ENCODE results near the gene MTUS2.
A peak's percentile ranks its signal among the peaks of the same experiment; 100 is the strongest.

The MTUS2 gene

GRCh38 chr13:28820099-28821051 is at the start of gene MTUS2:
Gene MTUS2 (plus strand): TSS chr13:28820339.
- no peak for DNase-seq (ENCODE audit: low spot score)

DNA sequence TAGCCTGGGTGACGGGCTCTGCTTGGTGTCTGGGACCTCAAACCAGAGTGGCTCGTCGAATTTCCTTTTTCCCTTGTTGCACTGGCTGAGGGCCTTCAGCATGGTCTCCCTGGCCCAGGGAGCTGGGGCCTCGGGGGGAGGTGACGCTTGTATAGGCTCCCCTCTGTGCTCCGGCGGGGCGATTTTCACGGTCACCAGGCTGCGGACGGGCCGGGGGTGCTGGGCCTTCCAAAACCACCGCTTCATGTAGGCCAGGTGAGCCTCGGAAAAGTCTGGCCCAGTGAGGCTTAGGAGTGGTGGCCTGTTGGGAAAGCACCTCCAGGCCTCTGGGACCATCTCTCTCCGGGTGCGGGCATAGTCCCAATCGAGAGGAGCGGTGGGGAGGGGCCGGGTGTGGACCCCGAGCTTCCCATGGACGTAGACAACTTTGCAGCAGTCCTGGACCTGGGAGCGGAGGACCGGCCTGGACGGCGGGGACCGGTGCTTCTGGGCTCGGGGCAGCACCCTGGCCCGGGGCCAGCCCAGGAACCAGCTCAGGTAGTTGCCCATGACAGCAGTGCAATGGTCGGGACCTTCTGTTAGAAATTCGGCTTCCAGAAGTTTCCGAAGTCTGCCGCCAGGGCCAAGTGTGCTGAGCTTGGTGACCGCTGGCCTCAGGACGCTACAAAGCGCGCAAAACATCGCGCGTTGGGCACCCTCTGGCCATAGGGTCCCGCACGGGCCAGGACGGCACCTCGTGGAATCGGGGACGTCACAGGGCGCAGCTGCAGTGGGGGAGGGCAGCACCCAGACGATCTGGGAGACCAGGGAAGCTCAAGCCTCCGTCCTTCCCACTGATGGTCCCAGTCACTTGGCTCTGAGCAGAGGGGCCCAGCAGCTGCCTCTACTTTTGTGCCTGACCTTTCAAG is 41.6 kb upstream of the MTUS2 start:
- no peak for DNase-seq (ENCODE audit: low spot score)

GRCh38 chr13:28792992-28793391 is 27.1 kb upstream of the MTUS2 start:
- no peak for DNase-seq (ENCODE audit: low spot score)

DNA sequence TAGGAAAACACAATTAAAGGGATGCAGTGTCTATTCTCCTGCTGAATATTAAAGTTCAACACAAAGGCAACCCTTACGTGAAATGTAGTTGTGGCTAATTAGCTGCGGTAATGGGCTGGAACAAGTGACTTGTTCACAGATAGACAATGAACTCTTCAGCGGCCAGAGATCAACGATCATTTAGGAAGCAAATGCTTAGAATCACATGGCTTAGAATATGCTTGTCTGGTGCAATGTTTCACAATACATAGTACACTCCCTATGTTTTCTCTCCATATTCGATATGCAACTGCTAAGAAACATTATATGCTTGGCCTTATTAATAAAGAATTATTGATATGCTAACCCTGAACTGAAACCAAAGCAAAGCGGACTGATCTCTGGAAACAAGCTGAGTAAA is 25.7 kb upstream of the MTUS2 start:
- DNase-seq (ENCODE audit: low spot score), result no peak

- DNase-seq (ENCODE audit: low spot score), result no peak
Measured at GRCh38 chr13:28796938-28797257, 23.2 kb upstream of the MTUS2 start.

GRCh38 chr13:28805193-28805819 is 14.8 kb upstream of the MTUS2 start:
- peak; percentile 23 for DNase-seq (ENCODE audit: low spot score)

DNA sequence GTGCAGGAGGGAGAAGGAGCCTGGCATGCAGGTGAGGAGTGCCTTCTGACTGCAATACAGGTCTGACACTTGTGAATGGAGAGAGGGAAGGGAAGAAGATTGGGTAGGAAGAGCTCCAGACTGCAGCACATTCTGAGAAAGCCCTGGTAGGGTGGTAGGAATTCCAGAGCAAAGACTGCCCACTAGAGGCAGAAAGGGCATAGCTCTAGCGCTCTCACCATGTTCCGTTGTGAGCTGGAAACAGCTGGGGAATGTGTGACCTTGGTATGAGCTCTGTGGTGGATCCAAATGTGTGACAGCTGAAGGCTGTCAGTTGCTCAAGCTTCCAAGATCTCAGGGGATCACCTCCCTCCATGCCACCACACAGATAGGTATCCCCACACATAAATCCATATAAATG is 2.9 kb upstream of the MTUS2 start:
- DNase-seq (ENCODE audit: low spot score), result no peak

DNA sequence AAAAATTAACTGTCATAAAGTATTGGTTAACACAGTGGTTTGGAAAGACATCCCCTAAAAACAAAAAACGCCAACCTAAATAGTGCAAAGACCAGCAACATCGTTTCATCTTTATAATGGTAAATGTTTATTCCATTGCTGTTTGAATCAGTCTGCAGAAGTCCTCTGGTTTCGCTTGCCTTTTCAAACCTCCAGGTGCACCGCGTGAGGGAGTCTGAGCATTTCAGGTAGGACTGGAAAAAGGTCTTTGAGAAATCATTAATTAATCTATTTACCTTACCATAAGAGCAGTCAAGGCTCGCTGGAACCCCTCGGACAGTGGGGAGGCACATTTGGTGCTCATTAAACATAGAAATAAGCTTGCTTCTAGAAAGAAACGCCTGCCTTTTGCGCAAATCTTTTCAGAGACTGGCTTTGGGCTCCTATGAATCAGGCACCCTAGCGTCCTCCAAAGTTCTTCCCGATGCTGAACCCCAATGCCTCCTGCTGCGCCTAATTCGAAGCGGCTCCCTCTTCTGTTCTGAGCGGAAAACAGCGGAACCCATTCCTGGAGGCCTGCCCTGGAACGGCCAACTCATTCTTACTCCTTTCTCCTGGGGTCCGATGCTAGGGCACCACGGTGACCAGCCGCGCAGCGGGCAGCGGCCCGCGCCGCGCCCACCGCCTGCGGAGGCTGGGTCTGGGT is 951 bp upstream of the MTUS2 start:
- DNase-seq (ENCODE audit: low spot score), result no peak

GRCh38 chr13:28819735-28820098 is 422 bp upstream of the MTUS2 start:
- DNase-seq (ENCODE audit: low spot score), result no peak

- no peak for DNase-seq (ENCODE audit: low spot score)
Measured at GRCh38 chr13:28822151-28822550, 2.0 kb downstream of the MTUS2 start.

- DNase-seq (ENCODE audit: low spot score), result no peak
Measured at GRCh38 chr13:28822801-28823200, 2.7 kb downstream of the MTUS2 start.

- no peak for DNase-seq (ENCODE audit: low spot score)
Measured at GRCh38 chr13:28825379-28825778, 5.2 kb downstream of the MTUS2 start.

- DNase-seq (ENCODE audit: low spot score), result no peak
Measured at GRCh38 chr13:28826368-28826767, 6.2 kb downstream of the MTUS2 start.

- no peak for DNase-seq (ENCODE audit: low spot score)
Measured at GRCh38 chr13:28830580-28830979, 10.4 kb downstream of the MTUS2 start.

DNA sequence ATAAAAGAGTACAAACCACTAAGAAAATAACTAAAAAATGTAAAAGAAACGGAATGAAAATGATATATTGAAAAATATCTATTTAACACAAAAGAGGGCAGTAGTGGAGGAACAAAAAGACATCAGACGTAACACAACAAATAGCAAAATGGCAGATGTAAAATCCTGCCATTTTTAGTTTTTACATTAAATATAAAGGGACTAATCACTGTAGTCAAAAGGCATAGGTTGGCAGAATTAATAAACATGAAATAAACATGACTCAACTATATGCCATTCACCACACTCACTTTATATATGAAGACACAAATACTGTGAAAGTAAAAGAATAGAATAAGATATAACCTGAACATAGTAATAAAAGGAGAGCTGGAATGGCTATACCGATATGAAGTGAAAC is 11.0 kb downstream of the MTUS2 start:
- no peak for DNase-seq (ENCODE audit: low spot score)

DNA sequence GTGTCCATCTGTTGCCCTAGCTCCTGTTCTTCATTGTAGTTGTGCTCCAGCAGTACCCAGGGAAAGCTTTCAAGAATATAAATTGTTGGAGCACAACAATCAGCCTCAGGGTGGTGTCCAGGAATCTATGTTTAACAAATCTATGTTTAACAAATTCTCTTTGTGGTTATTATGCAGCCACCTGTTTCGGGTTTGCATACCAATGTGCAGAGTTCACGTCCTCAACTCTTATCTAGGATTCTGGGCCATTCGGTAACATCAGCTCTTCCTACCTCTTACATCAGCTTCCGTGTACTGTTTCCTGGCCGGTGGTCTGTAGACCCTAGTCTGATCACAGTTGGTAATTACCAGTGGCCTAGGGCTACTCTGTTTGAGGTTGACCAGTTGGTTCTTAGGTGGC is 17.0 kb downstream of the MTUS2 start:
- DNase-seq (ENCODE audit: low spot score), result no peak

DNA sequence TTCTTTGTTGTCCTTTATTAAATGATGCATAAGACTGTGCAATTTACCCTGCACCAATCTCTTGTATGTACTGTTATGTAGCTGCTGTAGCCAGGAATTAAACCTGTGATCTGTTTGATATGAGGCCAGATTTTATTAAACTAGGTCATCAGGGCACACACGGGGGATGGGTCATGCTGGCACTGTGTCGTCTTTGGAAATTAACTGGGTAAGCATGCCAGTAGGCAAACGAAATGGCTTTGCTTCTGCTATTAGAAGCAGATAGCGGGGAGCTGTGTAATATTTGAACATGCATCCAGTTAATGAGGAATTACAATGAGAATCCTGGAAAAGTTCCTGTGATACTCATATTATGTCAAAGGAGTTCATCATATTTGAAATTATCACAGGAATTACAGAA is 23.5 kb downstream of the MTUS2 start:
- no peak for DNase-seq (ENCODE audit: low spot score)

DNA sequence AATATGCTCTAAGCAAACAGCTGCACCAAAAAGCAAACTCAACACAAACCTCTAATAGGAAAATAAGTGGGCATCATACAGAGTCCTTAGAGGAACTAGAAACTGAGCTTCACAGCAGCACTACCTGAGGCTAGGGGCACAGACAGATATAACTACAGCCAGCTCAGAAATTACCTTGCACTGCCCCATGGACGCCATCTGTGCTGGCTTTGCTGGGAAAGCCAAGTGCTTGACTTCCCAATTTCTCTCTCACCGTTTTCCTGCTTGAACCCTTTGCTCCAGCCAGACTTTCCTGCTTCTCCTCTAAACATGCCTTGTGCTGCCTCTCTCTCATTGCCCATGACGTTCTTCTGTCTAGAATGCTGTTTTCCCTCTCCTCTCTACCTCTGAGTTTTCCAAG is 29.3 kb downstream of the MTUS2 start:
- no peak for DNase-seq (ENCODE audit: low spot score)

- DNase-seq (ENCODE audit: low spot score), result no peak
Measured at GRCh38 chr13:28850226-28850625, 30.1 kb downstream of the MTUS2 start.

DNA sequence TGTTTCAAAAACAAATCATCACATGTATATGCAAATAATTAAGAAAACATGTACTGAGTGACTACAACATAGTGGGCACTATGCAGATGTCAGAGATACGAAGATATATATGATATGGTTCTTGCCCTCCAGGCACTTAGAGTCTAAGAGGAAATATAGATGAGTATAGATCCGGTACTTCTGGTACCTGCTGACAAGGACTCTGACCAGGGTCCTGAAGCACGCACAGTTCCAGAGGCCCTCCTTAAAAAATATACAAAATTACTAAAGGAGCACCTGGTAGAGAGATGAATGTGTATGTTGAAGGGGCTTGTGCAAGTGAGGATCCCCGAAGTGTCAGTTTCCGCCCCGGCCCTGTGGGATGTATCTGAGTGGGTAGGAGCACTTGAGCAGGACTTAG is 31.3 kb downstream of the MTUS2 start:
- DNase-seq (ENCODE audit: low spot score), result no peak

GRCh38 chr13:28854657-28855056 is 34.5 kb downstream of the MTUS2 start:
- DNase-seq (ENCODE audit: low spot score), result no peak

DNA sequence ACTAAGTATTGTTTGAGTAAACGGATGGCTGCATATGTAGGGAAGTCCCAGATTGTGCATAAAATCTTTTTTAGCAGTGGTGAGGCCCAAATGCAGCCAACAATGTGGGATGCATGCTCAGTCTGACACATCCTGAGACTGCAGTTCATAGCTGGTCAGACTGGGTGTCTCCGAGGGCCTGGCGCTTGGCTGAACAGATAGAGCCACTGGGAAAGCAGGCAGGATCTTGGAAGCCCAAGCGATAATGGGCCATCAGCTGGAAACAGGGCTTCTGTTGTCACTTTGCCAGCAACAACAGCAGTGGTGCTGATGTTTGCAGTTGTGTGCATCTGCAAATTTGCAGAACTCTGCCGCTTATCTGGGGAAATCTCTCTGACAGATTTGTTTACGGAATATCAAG is 36.1 kb downstream of the MTUS2 start:
- no peak for DNase-seq (ENCODE audit: low spot score)
